Natural killer cell (primary cell): Measurements from ENCODE around the gene SNED1. TPM values are rescaled to one million over a fixed set of nuclear protein-coding genes. Genes with fewer than 3 reads are reported as not detected.

Experiments used
- ATAC-seq, 3 donors: fragments of 150-1000 bp in 2 of 3; fragments of 200-7000 bp in 1 of 3; cut with Tn5 transposase; 1 replicate in 1 of 3; 2 replicates in 2 of 3; pipeline ENCODE4 v1.10.0; 2021; ENCODE audit warnings: mild to moderate bottlenecking in 2 of 3, moderate library complexity in 2 of 3
- DNase-seq, 2 donors: peaks; one replicate each; pipeline versions ENCODE4 v3.0.0 to v3.0.0-alpha.2; 2013 to 2021; ENCODE audit warnings: mixed read lengths in 1 of 2
- H3K27ac ChIP-seq: one replicate; pipeline ENCODE4 v1.5.1; 2013; ENCODE audit warnings: mild to moderate bottlenecking, low read length
- H3K27me3 ChIP-seq: one replicate; pipeline ENCODE4 v1.6.1; 2013; ENCODE audit warnings: low read length; ENCODE audit not compliant: control insufficient read depth, insufficient read depth
- H3K36me3 ChIP-seq: one replicate; pipeline ENCODE4 v1.6.1; 2013; ENCODE audit warnings: low read length; ENCODE audit not compliant: control insufficient read depth, insufficient read depth
- H3K4me1 ChIP-seq: one replicate; pipeline ENCODE4 v1.6.1; 2013; ENCODE audit warnings: low read length; ENCODE audit not compliant: control insufficient read depth, insufficient read depth
- H3K4me3 ChIP-seq: one replicate; pipeline ENCODE4 v1.5.1; 2013; ENCODE audit warnings: low read length
- H3K9me3 ChIP-seq: one replicate; pipeline ENCODE4 v1.6.1; 2013; ENCODE audit warnings: low read length; ENCODE audit not compliant: control insufficient read depth, insufficient read depth
- H3K27ac Mint-ChIP-seq, 2 donors: one replicate each; pipeline ENCODE4 v1.8.0; 2022; ENCODE audit warnings: mild to moderate bottlenecking in 2 of 2, mixed read lengths in 2 of 2, moderate library complexity in 1 of 2
- H3K27me3 Mint-ChIP-seq, 2 donors: one replicate each; pipeline ENCODE4 v1.8.0; 2022; ENCODE audit warnings: low read depth in 2 of 2, mixed read lengths in 2 of 2
- H3K36me3 Mint-ChIP-seq: one replicate; pipeline ENCODE4 v1.8.0; 2022; ENCODE audit warnings: mixed read lengths
- H3K4me1 Mint-ChIP-seq, 2 donors: one replicate each; pipeline ENCODE4 v1.8.0; 2022; ENCODE audit warnings: mixed read lengths in 2 of 2
- H3K4me3 Mint-ChIP-seq: one replicate; pipeline ENCODE4 v1.8.0; 2022; ENCODE audit warnings: mild to moderate bottlenecking, moderate library complexity, mixed read lengths
- H3K9me3 Mint-ChIP-seq, 2 donors: one replicate each; pipeline ENCODE4 v1.8.0; 2022; ENCODE audit warnings: mixed read lengths in 2 of 2
- CTCF ChIP-seq: fragments of 200-600 bp; IDR thresholded peaks from one replicate; pipeline ENCODE4 v1.8.0; 2022; ENCODE audit warnings: antibody characterized with exemption
- WGBS: methylation state at CpG from one replicate; pipeline ENCODE4 v1.1.7; 2013; ENCODE audit warnings: missing lambda C conversion rate; ENCODE audit not compliant: insufficient coverage; 5-methylcytosine and 5-hydroxymethylcytosine counted together
- intact Hi-C: fragments of 100-400 bp; cut with micrococcal nuclease; formaldehyde crosslinking; loops from one replicate; pipeline ENCODE4 v1.14.2; 2022
- total RNA-seq, 4 donors: library from RNA; stranded (reverse); fragments of 120-200 nt in 1 of 4; gene quantifications; one replicate each; pipeline versions ENCODE4 v1.2.3 to v1.2.4, GENCODE V29; 2013 to 2022

SNED1 gene
- total RNA-seq, 3 donors from 2014 or later (not counting 1 experiment from before 2014, with no cell fraction given): 0.97 to 4.9 (median 2.5) TPM

DNA sequence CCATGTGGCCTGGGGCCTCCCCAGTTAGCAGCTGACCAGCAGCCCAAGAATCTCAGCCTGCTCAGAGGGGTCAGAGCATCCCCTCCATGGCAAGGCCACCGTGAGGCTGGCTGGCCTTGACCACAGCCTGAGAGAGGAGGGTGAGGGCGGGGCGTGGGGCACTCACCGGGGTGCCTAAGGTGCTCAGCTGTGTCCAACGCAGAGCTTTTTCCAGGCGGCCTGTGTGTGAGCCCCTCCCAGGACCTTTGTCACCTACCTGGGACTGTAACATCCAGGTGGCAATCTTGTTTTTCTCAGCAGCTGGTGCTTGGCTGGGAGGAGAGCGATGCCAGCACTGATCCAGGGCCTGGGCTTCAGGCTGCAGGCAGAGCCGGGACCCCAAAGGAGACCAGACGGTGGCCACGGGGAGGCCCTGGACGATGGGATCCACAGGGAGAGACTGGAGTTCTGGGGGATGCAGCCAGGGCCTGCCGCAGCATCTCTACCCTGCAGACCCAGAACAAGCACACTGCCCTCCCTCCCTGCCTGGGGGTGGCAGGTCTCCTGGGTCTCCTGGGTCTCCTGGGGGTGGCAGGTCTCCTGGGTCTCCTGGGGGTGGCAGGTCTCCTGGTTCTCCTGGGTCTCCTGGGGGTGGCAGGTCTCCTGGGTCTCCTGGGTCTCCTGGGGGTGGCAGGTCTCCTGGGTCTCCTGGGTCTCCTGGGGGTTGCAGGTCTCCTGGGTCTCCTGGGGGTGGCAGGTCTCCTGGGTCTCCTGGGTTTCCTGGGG is 12.3 kb downstream of the SNED1 start:
- WGBS: 78% methylated on average over 11 of the region's 12 CpGs
- intact Hi-C loops: no loop called here
- peak in 1 of 2 donors; percentile 12 for DNase-seq
- peaks cover 3% of the 10 kb centered on the region for H3K36me3 Mint-ChIP-seq
- Histone ChIP-seq H3K9me3 (no peaks in the 10 kb centered on the region), H3K4me3 (no peak overlapping the region), H3K36me3 (no peaks in the 10 kb centered on the region), H3K27me3 (no peaks in the 10 kb centered on the region), H3K4me1 (peaks cover 14% of the 10 kb centered on the region), H3K27ac (no peak overlapping the region)
- no peak for TF ChIP-seq CTCF
- ATAC-seq: no peak
- no peak overlapping the region for H3K27ac Mint-ChIP-seq
- H3K9me3 Mint-ChIP-seq: peaks cover 0 to 4% of the 10 kb centered on the region in 2 donors
- H3K4me3 Mint-ChIP-seq: no peak overlapping the region
- H3K4me1 Mint-ChIP-seq: peaks cover 0 to 17% of the 10 kb centered on the region in 2 donors
- H3K27me3 Mint-ChIP-seq: peaks cover 17% of the 10 kb centered on the region in 2 donors

GRCh38 chr2:241011296-241011600 is 12.8 kb downstream of the SNED1 start:
- Histone ChIP-seq H3K4me1 (peaks cover 14% of the 10 kb centered on the region), H3K27me3 (no peaks in the 10 kb centered on the region), H3K9me3 (no peaks in the 10 kb centered on the region), H3K36me3 (no peaks in the 10 kb centered on the region), H3K4me3 (no peak overlapping the region), H3K27ac (no peak overlapping the region)
- 94% methylated on average over 9 of the region's 9 CpGs for WGBS
- Mint-ChIP-seq H3K27me3 (peaks cover 12 to 14% of the 10 kb centered on the region in 2 donors), H3K36me3 (no peaks in the 10 kb centered on the region), H3K4me1 (peaks cover 0 to 17% of the 10 kb centered on the region in 2 donors), H3K27ac (no peak overlapping the region), H3K4me3 (no peak overlapping the region), H3K9me3 (peaks cover 0 to under 1% of the 10 kb centered on the region in 2 donors)
- DNase-seq (no peak), ATAC-seq (no peak)
- intact Hi-C loops: no loop called here
- TF ChIP-seq CTCF: no peak

DNA sequence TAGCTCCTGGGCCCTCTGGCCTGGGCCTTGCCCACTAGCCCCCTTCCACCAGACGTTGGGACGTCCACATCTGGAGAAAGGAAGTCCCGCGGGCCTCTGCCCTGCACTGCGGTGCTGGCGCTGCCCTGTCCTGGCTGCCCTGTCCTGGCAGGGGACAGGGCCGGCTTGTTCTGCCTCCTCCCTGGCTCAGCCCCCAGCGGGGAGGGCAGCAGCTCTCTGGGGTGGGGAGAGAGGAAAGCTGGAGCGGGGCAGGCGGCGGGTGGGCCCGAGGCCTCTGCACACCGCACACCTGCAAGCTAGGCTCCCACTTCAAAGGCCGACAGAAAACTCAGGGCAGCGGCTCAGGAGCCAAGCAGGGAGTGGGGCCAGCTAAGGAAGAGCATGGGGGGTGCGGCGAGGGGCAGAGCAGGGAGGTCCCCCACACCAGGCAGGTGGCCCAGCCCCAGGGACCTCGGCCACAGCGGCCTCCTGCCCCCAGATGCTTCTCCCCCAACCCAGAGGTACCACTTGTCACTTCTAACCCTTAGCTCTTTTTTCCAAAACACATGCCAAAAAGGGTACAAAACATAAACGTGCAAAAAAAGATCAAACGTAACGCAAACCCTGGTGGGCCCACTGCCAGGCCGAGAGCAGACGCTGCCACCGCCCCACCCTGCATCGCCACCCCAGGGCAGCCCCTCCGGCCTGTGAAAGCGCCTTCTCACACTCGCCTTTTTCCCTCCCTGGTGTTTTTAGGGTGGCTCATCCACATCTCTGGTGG is 13.5 kb downstream of the SNED1 start:
- TF ChIP-seq CTCF: no peak
- 54% methylated on average over 29 of the region's 29 CpGs for WGBS
- H3K27me3 Mint-ChIP-seq: peaks cover 5 to 12% of the 10 kb centered on the region in 2 donors
- intact Hi-C loops: no loop called here
- H3K9me3 Mint-ChIP-seq: no peaks in the 10 kb centered on the region
- ATAC-seq: no peak
- peak; percentile 13 to 53 for DNase-seq
- H3K27me3 ChIP-seq: no peaks in the 10 kb centered on the region
- H3K4me3 ChIP-seq: no peak overlapping the region
- peaks cover 0 to 17% of the 10 kb centered on the region in 2 donors for H3K4me1 Mint-ChIP-seq
- no peaks in the 10 kb centered on the region for H3K36me3 Mint-ChIP-seq
- no peak overlapping the region for H3K4me3 Mint-ChIP-seq
- H3K9me3 ChIP-seq: no peaks in the 10 kb centered on the region
- H3K27ac ChIP-seq: no peak overlapping the region
- H3K36me3 ChIP-seq: no peaks in the 10 kb centered on the region
- H3K27ac Mint-ChIP-seq: no peak overlapping the region
- H3K4me1 ChIP-seq: peaks cover 14% of the 10 kb centered on the region
